OCI-LY1 (cell line): ENCODE data around the gene AKR1C8.

Experiments
- H2AFZ ChIP-seq: fragments of 200-600 bp; sonication (generic), shearing (Covaris generic); 2 replicates; pipeline ENCODE4 v1.6.0; 2014; ENCODE audit warnings: antibody characterized with exemption, mild to moderate bottlenecking, low read length
- H3F3A ChIP-seq: fragments of 200-600 bp; sonication (generic), shearing (Covaris generic); 2 replicates; pipeline ENCODE4 v1.6.0; 2014; ENCODE audit warnings: mild to moderate bottlenecking, antibody characterized with exemption, low read length, moderate library complexity; ENCODE audit not compliant: insufficient read depth
- H3K27ac ChIP-seq: fragments of 200-600 bp; sonication (generic); 2 replicates; pipeline ENCODE4 v1.5.1; 2014; ENCODE audit warnings: low read length, mixed run types, mild to moderate bottlenecking, low read depth; ENCODE audit not compliant: poor library complexity, severe bottlenecking
- H3K27me3 ChIP-seq: fragments of 200-600 bp; sonication (generic); 2 replicates; pipeline ENCODE4 v1.6.0; 2014; ENCODE audit warnings: antibody characterized with exemption, mild to moderate bottlenecking, low read length, moderate library complexity; ENCODE audit not compliant: insufficient read depth
- H3K36me3 ChIP-seq: fragments of 200-600 bp; sonication (generic); 2 replicates; pipeline ENCODE4 v1.6.1; 2014; ENCODE audit warnings: mild to moderate bottlenecking, antibody characterized with exemption, low read length, moderate library complexity, mixed read lengths; ENCODE audit not compliant: insufficient read depth
- H3K4me1 ChIP-seq: fragments of 200-600 bp; sonication (generic); 2 replicates; pipeline ENCODE4 v1.5.1; 2014; ENCODE audit warnings: mild to moderate bottlenecking, low read length, moderate library complexity; ENCODE audit not compliant: insufficient read depth, severe bottlenecking
- H3K4me2 ChIP-seq: fragments of 200-600 bp; sonication (generic), shearing (Covaris generic); 2 replicates; pipeline ENCODE4 v1.6.1; 2014; ENCODE audit warnings: low read length
- H3K4me3 ChIP-seq: fragments of 200-600 bp; sonication (generic); 2 replicates; pipeline ENCODE4 v1.5.1; 2014; ENCODE audit warnings: low read length, low read depth, mild to moderate bottlenecking, mixed read lengths; ENCODE audit not compliant: poor library complexity, severe bottlenecking
- H3K79me2 ChIP-seq: fragments of 200-600 bp; shearing (Covaris generic); 2 replicates; pipeline ENCODE4 v1.6.1; 2016; ENCODE audit warnings: mixed run types, low read length, mixed read lengths; ENCODE audit not compliant: insufficient read depth
- H3K9ac ChIP-seq: fragments of 200-600 bp; sonication (generic), shearing (Covaris generic); 2 replicates; pipeline ENCODE4 v1.6.1; 2014; ENCODE audit warnings: mild to moderate bottlenecking, low read length, mixed read lengths
- H3K9me2 ChIP-seq: fragments of 200-600 bp; sonication (generic), shearing (Covaris generic); 2 replicates; pipeline ENCODE4 v1.6.1; 2014; ENCODE audit warnings: low read depth, mild to moderate bottlenecking, low read length, mixed read lengths
- H3K9me3 ChIP-seq: fragments of 200-600 bp; shearing (Covaris generic); 2 replicates; pipeline ENCODE4 v1.6.1; 2014; ENCODE audit warnings: low read length, mixed read lengths
- H4K20me1 ChIP-seq: fragments of 200-600 bp; sonication (generic), shearing (Covaris generic); 2 replicates; pipeline ENCODE4 v1.6.0; 2016; ENCODE audit warnings: mild to moderate bottlenecking, low read length; ENCODE audit not compliant: insufficient read depth
- EZH2 ChIP-seq: fragments of 200-600 bp; sonication (generic), shearing (Covaris generic); IDR thresholded peaks from 2 replicates; pipeline ENCODE4 v1.8.0; 2017; ENCODE audit warnings: borderline replicate concordance, mixed run types, mild to moderate bottlenecking, antibody characterized with exemption, low read length, moderate library complexity, mixed read lengths
- TF ChIP-seq, protein P1 (sequence below): fragments of 200-600 bp; sonication (generic), shearing (Covaris generic); IDR thresholded peaks from 2 replicates; pipeline ENCODE4 v1.5.1; 2017; ENCODE audit warnings: mild to moderate bottlenecking, antibody characterized with exemption, low read length, moderate library complexity, mixed read lengths

The AKR1C8 gene

DNA sequence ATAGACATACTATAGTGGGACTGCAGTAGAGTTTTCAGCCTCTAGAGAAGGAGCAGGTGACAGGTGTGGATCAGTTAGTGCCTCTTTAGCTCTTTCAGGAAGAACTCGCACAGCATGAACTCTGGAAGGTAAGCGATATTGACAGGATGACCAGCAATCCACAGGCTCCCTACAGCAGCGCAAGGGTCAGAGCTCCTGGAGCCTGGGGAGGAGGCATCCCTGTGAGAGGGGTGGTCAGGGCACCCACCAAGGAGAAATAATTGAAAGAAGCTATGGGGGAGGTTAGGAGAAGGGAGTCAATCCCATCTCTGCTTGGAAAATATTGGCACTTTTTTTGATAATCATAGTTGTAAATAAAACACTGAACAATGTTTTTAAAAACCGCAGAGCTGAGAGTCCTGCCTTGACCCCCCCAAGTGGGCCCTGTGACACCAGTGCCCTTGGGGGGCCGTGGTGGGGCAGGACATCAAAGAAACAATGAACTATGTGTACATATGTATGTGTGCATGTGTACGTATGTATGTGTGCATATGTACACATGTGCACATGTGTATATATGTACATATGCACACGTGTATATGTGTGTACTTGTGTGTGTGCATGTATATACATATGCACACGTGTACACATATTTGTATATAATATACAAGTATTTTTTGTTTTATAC, 77.0 kb downstream of the AKR1C8 start:
- H3F3A ChIP-seq, result no peaks in the 10 kb centered on the region
- no peaks in the 10 kb centered on the region for H3K9me2 ChIP-seq
- no peaks in the 10 kb centered on the region for H3K9me3 ChIP-seq
- no peaks in the 10 kb centered on the region for H3K27me3 ChIP-seq
- TF ChIP-seq EZH2, result no peak
- TF ChIP-seq, protein P1, sequence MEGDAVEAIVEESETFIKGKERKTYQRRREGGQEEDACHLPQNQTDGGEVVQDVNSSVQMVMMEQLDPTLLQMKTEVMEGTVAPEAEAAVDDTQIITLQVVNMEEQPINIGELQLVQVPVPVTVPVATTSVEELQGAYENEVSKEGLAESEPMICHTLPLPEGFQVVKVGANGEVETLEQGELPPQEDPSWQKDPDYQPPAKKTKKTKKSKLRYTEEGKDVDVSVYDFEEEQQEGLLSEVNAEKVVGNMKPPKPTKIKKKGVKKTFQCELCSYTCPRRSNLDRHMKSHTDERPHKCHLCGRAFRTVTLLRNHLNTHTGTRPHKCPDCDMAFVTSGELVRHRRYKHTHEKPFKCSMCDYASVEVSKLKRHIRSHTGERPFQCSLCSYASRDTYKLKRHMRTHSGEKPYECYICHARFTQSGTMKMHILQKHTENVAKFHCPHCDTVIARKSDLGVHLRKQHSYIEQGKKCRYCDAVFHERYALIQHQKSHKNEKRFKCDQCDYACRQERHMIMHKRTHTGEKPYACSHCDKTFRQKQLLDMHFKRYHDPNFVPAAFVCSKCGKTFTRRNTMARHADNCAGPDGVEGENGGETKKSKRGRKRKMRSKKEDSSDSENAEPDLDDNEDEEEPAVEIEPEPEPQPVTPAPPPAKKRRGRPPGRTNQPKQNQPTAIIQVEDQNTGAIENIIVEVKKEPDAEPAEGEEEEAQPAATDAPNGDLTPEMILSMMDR, result no peak
- H3K27ac ChIP-seq, result no peak overlapping the region
- H3K36me3 ChIP-seq, result no peaks in the 10 kb centered on the region
- no peaks in the 10 kb centered on the region for H3K79me2 ChIP-seq
- no peaks in the 10 kb centered on the region for H3K4me1 ChIP-seq
- no peak overlapping the region for H3K4me2 ChIP-seq
- no peak overlapping the region for H3K4me3 ChIP-seq
- no peak overlapping the region for H3K9ac ChIP-seq
- H4K20me1 ChIP-seq, result no peaks in the 10 kb centered on the region
- H2AFZ ChIP-seq, result no peak overlapping the region

DNA sequence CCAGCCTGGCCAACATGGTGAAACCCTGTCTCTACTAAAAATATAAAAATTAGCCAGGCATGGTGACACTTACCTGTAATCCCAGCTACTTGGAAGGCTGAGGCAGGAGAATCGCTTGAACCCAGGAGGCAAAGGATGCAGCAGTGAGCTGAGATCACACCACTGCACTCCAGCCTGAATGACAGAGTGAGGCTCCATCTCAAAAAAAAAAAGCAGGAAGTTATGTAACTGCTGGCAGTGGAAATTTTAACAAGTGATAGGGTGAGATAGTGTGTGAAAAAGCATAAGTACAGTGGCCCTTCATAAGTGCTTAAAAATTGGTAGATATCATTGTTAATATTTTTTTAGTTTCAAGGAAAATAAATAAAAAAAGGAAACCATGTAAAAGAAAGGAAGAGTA, 78.4 kb downstream of the AKR1C8 start:
- H3K36me3 ChIP-seq, result no peaks in the 10 kb centered on the region
- no peaks in the 10 kb centered on the region for H3K27me3 ChIP-seq
- no peaks in the 10 kb centered on the region for H3K79me2 ChIP-seq
- TF ChIP-seq EZH2, result no peak
- TF ChIP-seq, protein P1, result no peak
- H3K9me3 ChIP-seq, result no peaks in the 10 kb centered on the region
- no peak overlapping the region for H3K9ac ChIP-seq
- no peaks in the 10 kb centered on the region for H3K4me1 ChIP-seq
- no peak overlapping the region for H3K4me3 ChIP-seq
- no peak overlapping the region for H2AFZ ChIP-seq
- H3K27ac ChIP-seq, result no peak overlapping the region
- no peaks in the 10 kb centered on the region for H4K20me1 ChIP-seq
- no peaks in the 10 kb centered on the region for H3K9me2 ChIP-seq
- H3K4me2 ChIP-seq, result no peak overlapping the region
- no peaks in the 10 kb centered on the region for H3F3A ChIP-seq

DNA sequence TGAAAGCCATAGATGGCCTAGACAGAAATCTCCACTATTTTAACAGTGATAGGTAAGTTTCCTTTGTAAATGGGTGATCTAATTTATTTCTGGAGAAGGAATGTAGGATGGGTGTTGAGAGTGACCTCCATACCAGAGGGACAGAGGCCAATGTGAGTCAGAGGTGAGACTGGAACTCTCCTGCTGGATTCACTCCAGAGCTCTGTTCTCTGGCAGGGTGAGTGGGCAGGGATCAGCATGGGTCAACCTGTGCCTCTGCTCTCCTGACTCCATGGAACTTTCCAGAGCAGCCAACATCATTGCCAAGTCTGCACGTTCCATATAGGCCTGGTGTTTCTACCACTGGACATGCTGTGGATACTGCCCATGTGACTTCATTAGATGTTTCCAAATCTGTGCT, 79.3 kb downstream of the AKR1C8 start:
- H4K20me1 ChIP-seq, result no peaks in the 10 kb centered on the region
- H3K9ac ChIP-seq, result no peak overlapping the region
- H3K4me2 ChIP-seq, result no peak overlapping the region
- no peaks in the 10 kb centered on the region for H3K9me2 ChIP-seq
- no peaks in the 10 kb centered on the region for H3K4me1 ChIP-seq
- H3K9me3 ChIP-seq, result no peaks in the 10 kb centered on the region
- H3K36me3 ChIP-seq, result no peaks in the 10 kb centered on the region
- H3K27me3 ChIP-seq, result no peaks in the 10 kb centered on the region
- no peaks in the 10 kb centered on the region for H3F3A ChIP-seq
- no peak overlapping the region for H2AFZ ChIP-seq
- H3K79me2 ChIP-seq, result no peaks in the 10 kb centered on the region
- no peak overlapping the region for H3K4me3 ChIP-seq
- H3K27ac ChIP-seq, result no peak overlapping the region
- no peak for TF ChIP-seq EZH2
- TF ChIP-seq, protein P1, result no peak
